ENCODE data around the gene TMSB15B.
A peak's percentile ranks its signal among the peaks of the same experiment; 100 is the strongest.
"Not testable (repeated sequence)": the region's sequence is repeated elsewhere in the genome, so short reads cannot be mapped to it uniquely, and the experiment has no call there.

The TMSB15B gene

DNA sequence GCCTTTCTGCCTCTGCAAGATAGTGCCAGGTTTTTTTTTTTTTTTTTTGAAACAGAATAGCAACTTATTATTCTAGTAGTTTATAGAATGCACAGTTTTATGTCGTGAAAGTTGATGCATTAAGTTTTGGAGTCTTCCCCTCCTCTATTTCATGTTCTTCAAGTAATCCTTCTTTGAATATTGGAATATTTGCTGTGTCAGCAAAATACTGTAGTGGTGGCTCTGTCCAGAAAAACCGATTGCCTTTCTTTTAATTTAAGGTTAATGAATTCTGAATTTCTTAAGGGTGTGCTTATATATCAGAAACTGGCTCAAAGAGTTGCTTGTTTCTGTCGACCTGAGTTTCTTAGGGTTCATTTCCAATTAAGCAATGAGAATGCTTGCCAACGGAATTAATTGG, 34.8 kb upstream of the TMSB15B start:
- Histone ChIP-seq H3K27ac (ENCODE audit: low read depth, low read length) (no peak overlapping the region), H3K27me3 (ENCODE audit: control insufficient read depth, low read length) (no peaks in the 10 kb centered on the region), H3K4me1 (ENCODE audit: control insufficient read depth, low read length) (no peaks in the 10 kb centered on the region), H4K20me1 (ENCODE audit: control insufficient read depth, insufficient read depth, low read depth, low read length) (no peaks in the 10 kb centered on the region), H3K36me3 (ENCODE audit: control insufficient read depth, low read length) (no peaks in the 10 kb centered on the region), H3K4me3 (ENCODE audit: low read length) (no peak overlapping the region), H3K9me2 (replicated peaks; ENCODE audit: control insufficient read depth, low read length) (no peaks in the 10 kb centered on the region), H3K4me2 (ENCODE audit: low read length) (no peak overlapping the region), H3K79me2 (ENCODE audit: control insufficient read depth, low read length) (peaks cover 16% of the 10 kb centered on the region), H3K9me3 (ENCODE audit: control insufficient read depth, insufficient read depth, low read length) (no peaks in the 10 kb centered on the region), H3F3A (ENCODE audit: control insufficient read depth, insufficient read depth) (no peaks in the 10 kb centered on the region)
- TF ChIP-seq CTCF (IDR thresholded peaks at IDR 0.05; ENCODE audit: low read depth, low read length, poor library complexity, severe bottlenecking) (no peak), EZH2phosphoT487 (IDR thresholded peaks at IDR 0.05; ENCODE audit: borderline replicate concordance, low read length) (no peak)

- H3K27ac ChIP-seq (ENCODE audit: low read depth, low read length) = no peak overlapping the region
- TF ChIP-seq CTCF (IDR thresholded peaks at IDR 0.05; ENCODE audit: low read depth, low read length, poor library complexity, severe bottlenecking) (no peak), EZH2phosphoT487 (IDR thresholded peaks at IDR 0.05; ENCODE audit: borderline replicate concordance, low read length) (no peak)
- no peaks in the 10 kb centered on the region for H3K9me3 ChIP-seq (ENCODE audit: control insufficient read depth, insufficient read depth, low read length)
- no peaks in the 10 kb centered on the region for H3K9me2 ChIP-seq (replicated peaks; ENCODE audit: control insufficient read depth, low read length)
- H3K4me1 ChIP-seq (ENCODE audit: control insufficient read depth, low read length) = no peaks in the 10 kb centered on the region
- no peaks in the 10 kb centered on the region for H3F3A ChIP-seq (ENCODE audit: control insufficient read depth, insufficient read depth)
- H3K79me2 ChIP-seq (ENCODE audit: control insufficient read depth, low read length) = no peaks in the 10 kb centered on the region
- no peaks in the 10 kb centered on the region for H3K27me3 ChIP-seq (ENCODE audit: control insufficient read depth, low read length)
- no peaks in the 10 kb centered on the region for H4K20me1 ChIP-seq (ENCODE audit: control insufficient read depth, insufficient read depth, low read depth, low read length)
- H3K4me3 ChIP-seq (ENCODE audit: low read length) = no peak overlapping the region
- H3K4me2 ChIP-seq (ENCODE audit: low read length) = no peak overlapping the region
- H3K36me3 ChIP-seq (ENCODE audit: control insufficient read depth, low read length) = no peaks in the 10 kb centered on the region
These were observed 30.3 kb upstream of the TMSB15B start for GRCh38 chrX:103932133-103932532.

DNA sequence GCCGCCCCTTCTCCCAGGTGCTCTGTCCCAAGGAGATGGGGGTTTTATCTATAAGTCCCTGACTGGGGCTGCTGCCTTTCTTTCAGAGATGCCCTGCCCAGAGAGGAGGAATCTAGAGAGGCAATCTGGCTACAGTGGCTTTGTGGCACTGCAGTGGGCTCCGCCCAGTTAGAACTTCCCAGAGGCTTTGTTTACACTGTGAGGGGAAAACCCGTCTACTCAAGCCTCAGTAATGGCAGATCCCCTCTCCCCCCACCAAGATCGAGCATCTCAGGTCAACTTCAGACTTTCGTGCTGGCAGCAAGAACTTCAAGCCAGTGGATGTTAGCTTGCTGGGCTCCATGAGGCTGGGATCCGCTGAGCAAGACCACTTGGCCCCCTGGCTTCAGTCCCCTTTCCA, 22.2 kb upstream of the TMSB15B start:
- not testable (repeated sequence) for H3K79me2 ChIP-seq (ENCODE audit: control insufficient read depth, low read length); H3K4me3 ChIP-seq (ENCODE audit: low read length); H3K4me1 ChIP-seq (ENCODE audit: control insufficient read depth, low read length); H3K27me3 ChIP-seq (ENCODE audit: control insufficient read depth, low read length); H3K36me3 ChIP-seq (ENCODE audit: control insufficient read depth, low read length); H3F3A ChIP-seq (ENCODE audit: control insufficient read depth, insufficient read depth); H3K4me2 ChIP-seq (ENCODE audit: low read length); H3K27ac ChIP-seq (ENCODE audit: low read depth, low read length); H4K20me1 ChIP-seq (ENCODE audit: control insufficient read depth, insufficient read depth, low read depth, low read length); H3K9me2 ChIP-seq (replicated peaks; ENCODE audit: control insufficient read depth, low read length); H3K9me3 ChIP-seq (ENCODE audit: control insufficient read depth, insufficient read depth, low read length)

GRCh38 chrX:103941201-103941975, 21.0 kb upstream of the TMSB15B start:
- H3K9me3 ChIP-seq (ENCODE audit: control insufficient read depth, insufficient read depth, low read length) = no peaks in the 10 kb centered on the region
- H3K27ac ChIP-seq (ENCODE audit: low read depth, low read length) = no peak overlapping the region
- no peaks in the 10 kb centered on the region for H3F3A ChIP-seq (ENCODE audit: control insufficient read depth, insufficient read depth)
- no peaks in the 10 kb centered on the region for H3K27me3 ChIP-seq (ENCODE audit: control insufficient read depth, low read length)
- no peaks in the 10 kb centered on the region for H3K79me2 ChIP-seq (ENCODE audit: control insufficient read depth, low read length)
- no peaks in the 10 kb centered on the region for H3K36me3 ChIP-seq (ENCODE audit: control insufficient read depth, low read length)
- H3K9me2 ChIP-seq (replicated peaks; ENCODE audit: control insufficient read depth, low read length) = no peaks in the 10 kb centered on the region
- no peaks in the 10 kb centered on the region for H4K20me1 ChIP-seq (ENCODE audit: control insufficient read depth, insufficient read depth, low read depth, low read length)
- H3K4me3 ChIP-seq (ENCODE audit: low read length) = no peak overlapping the region
- no peak overlapping the region for H3K4me2 ChIP-seq (ENCODE audit: low read length)
- TF ChIP-seq CTCF (IDR thresholded peaks at IDR 0.05; ENCODE audit: low read depth, low read length, poor library complexity, severe bottlenecking) (peak; percentile 25), EZH2phosphoT487 (IDR thresholded peaks at IDR 0.05; ENCODE audit: borderline replicate concordance, low read length) (no peak)
- H3K4me1 ChIP-seq (ENCODE audit: control insufficient read depth, low read length) = no peaks in the 10 kb centered on the region

Data from DOHH2 (cell line).